Fibroblast of villous mesenchyme (primary cell): ENCODE results near the gene INSR. TPM values are rescaled to one million over a fixed set of nuclear protein-coding genes. Genes with fewer than 3 reads are reported as not detected.
"Not testable (repeated sequence)": the region's sequence is repeated elsewhere in the genome, so short reads cannot be mapped to it uniquely, and the experiment has no call there.

Experiments used
- DNase-seq: peaks from one replicate; pipeline ENCODE4 v3.0.0-alpha.2; 2010; ENCODE audit warnings: low read depth
- H3K4me3 ChIP-seq: 2 replicates; pipeline ENCODE4 v1.5.1; 2011; ENCODE audit warnings: low read depth, mild to moderate bottlenecking, low read length
- CTCF ChIP-seq: IDR thresholded peaks from 2 replicates; pipeline ENCODE4 v1.5.1; 2012; ENCODE audit warnings: low read depth, mild to moderate bottlenecking, low read length; ENCODE audit not compliant: insufficient read depth
- total RNA-seq: library from RNA; depleted of rRNA; stranded (reverse); fragments of >200 nt; gene quantifications from 2 replicates; pipeline ENCODE4 v1.2.3, GENCODE V29; 2012

Gene INSR
- total RNA-seq, 1 donor, result 3.0 TPM

- H3K4me3 ChIP-seq, result no peak overlapping the region
- no peak for DNase-seq
- TF ChIP-seq CTCF, result no peak
Observed at GRCh38 chr19:7216373-7216902, 77.8 kb downstream of the INSR start.

GRCh38 chr19:7215176-7215575 is 79.0 kb downstream of the INSR start:
- DNase-seq, result no peak
- no peak overlapping the region for H3K4me3 ChIP-seq
- no peak for TF ChIP-seq CTCF

GRCh38 chr19:7214324-7215089 is 79.7 kb downstream of the INSR start:
- no peak overlapping the region for H3K4me3 ChIP-seq
- DNase-seq, result no peak
- no peak for TF ChIP-seq CTCF

- TF ChIP-seq CTCF, result no peak
- no peak for DNase-seq
- no peak overlapping the region for H3K4me3 ChIP-seq
Observed at GRCh38 chr19:7213628-7214323, 80.4 kb downstream of the INSR start.

GRCh38 chr19:7211191-7211951 is 82.8 kb downstream of the INSR start:
- TF ChIP-seq CTCF, result no peak
- peak; percentile 61 for DNase-seq
- H3K4me3 ChIP-seq, result no peak overlapping the region

- no peak overlapping the region for H3K4me3 ChIP-seq
- TF ChIP-seq CTCF, result no peak
- DNase-seq, result no peak
Observed at GRCh38 chr19:7210359-7210758, 83.9 kb downstream of the INSR start.

- DNase-seq, H3K4me3 ChIP-seq: not testable (repeated sequence)
Observed at GRCh38 chr19:7209597-7210325, 84.5 kb downstream of the INSR start.

- not testable (repeated sequence) for H3K4me3 ChIP-seq, DNase-seq
Observed at GRCh38 chr19:7209036-7209435, 85.2 kb downstream of the INSR start.
